GM18951 (cell line): ENCODE data around the gene RGS18.
"Not testable (repeated sequence)": the region's sequence is repeated elsewhere in the genome, so short reads cannot be mapped to it uniquely, and the experiment has no call there.

Source experiments
- POLR2A ChIP-seq: IDR thresholded peaks from 4 replicates; pipeline ENCODE4 v1.6.1; 2011; ENCODE audit warnings: mild to moderate bottlenecking; ENCODE audit not compliant: insufficient read length, insufficient read depth; ENCODE audit errors: extremely low read depth
- in situ Hi-C: fragments of 300-500 bp; cut with MboI; formaldehyde crosslinking; loops from one replicate; pipeline ENCODE4 v1.12.0; 2022; ENCODE audit warnings: low sequenced_read_pairs, mixed read lengths, inconsistent platforms; ENCODE audit not compliant: unreplicated experiment

Gene RGS18

GRCh38 chr1:192158181-192158580 lies at the start of gene RGS18:
Gene RGS18, plus strand, starts transcription at chr1:192158462. Its CDS starts 176 bp downstream, at chr1:192158638.
- in situ Hi-C loops = no loop called here
- TF ChIP-seq POLR2A = no peak

- in situ Hi-C loops = no loop called here
- no peak for TF ChIP-seq POLR2A
Measured at GRCh38 chr1:192109576-192109975, 48.7 kb upstream of the RGS18 start.

- in situ Hi-C loops = no loop called here
Measured at GRCh38 chr1:192115000-192115399, 43.3 kb upstream of the RGS18 start.

GRCh38 chr1:192118881-192119405 lies 39.3 kb upstream of the RGS18 start:
- in situ Hi-C loops = no loop called here
- no peak for TF ChIP-seq POLR2A

More at GRCh38 chr1:192115000-192115399, 43.3 kb upstream of the RGS18 start:
- TF ChIP-seq POLR2A = no peak

GRCh38 chr1:192119701-192120100 lies 38.6 kb upstream of the RGS18 start:
- in situ Hi-C loops = no loop called here

GRCh38 chr1:192122668-192123067 lies 35.6 kb upstream of the RGS18 start:
- TF ChIP-seq POLR2A = no peak
- in situ Hi-C loops = no loop called here

More at GRCh38 chr1:192119701-192120100, 38.6 kb upstream of the RGS18 start:
- TF ChIP-seq POLR2A = no peak

- in situ Hi-C loops = no loop called here
- TF ChIP-seq POLR2A = no peak
Measured at GRCh38 chr1:192123212-192123611, 35.0 kb upstream of the RGS18 start.

GRCh38 chr1:192126030-192126619 lies 32.1 kb upstream of the RGS18 start:
- in situ Hi-C loops = no loop called here
- TF ChIP-seq POLR2A = no peak

GRCh38 chr1:192130175-192130574 lies 28.1 kb upstream of the RGS18 start:
- in situ Hi-C loops = no loop called here
- no peak for TF ChIP-seq POLR2A

GRCh38 chr1:192130865-192131264 lies 27.4 kb upstream of the RGS18 start:
- in situ Hi-C loops = not testable (repeated sequence)

GRCh38 chr1:192131914-192132313 lies 26.3 kb upstream of the RGS18 start:
- in situ Hi-C loops = no loop called here
- no peak for TF ChIP-seq POLR2A

GRCh38 chr1:192133350-192133926 lies 24.8 kb upstream of the RGS18 start:
- in situ Hi-C loops = no loop called here
- no peak for TF ChIP-seq POLR2A

- in situ Hi-C loops = no loop called here
- no peak for TF ChIP-seq POLR2A
Measured at GRCh38 chr1:192140382-192140781, 17.9 kb upstream of the RGS18 start.

GRCh38 chr1:192147221-192147620 lies 11.0 kb upstream of the RGS18 start:
- no peak for TF ChIP-seq POLR2A
- in situ Hi-C loops = no loop called here
